Prostate gland (tissue), 2 donors: ENCODE results near the gene ACTL10.

ENCODE experiments used
- POLR2A ChIP-seq: fragments of 450-650 bp; IDR thresholded peaks from one replicate; pipeline ENCODE4 v1.6.1; 2016; ENCODE audit warnings: antibody characterized with exemption, mild to moderate bottlenecking
- TF ChIP-seq, protein P1 (sequence below), 4 experiments: fragments of 200-600 bp in 2 of 4; fragments of 450-650 bp in 2 of 4; sonication (generic) in 2 of 4; IDR thresholded peaks; 1 replicate in 3 of 4; 2 replicates in 1 of 4; pipeline ENCODE4 v1.5.1; 2016 to 2019; ENCODE audit warnings: antibody characterized with exemption in 4 of 4, mild to moderate bottlenecking in 2 of 4, moderate library complexity in 2 of 4

DNA sequence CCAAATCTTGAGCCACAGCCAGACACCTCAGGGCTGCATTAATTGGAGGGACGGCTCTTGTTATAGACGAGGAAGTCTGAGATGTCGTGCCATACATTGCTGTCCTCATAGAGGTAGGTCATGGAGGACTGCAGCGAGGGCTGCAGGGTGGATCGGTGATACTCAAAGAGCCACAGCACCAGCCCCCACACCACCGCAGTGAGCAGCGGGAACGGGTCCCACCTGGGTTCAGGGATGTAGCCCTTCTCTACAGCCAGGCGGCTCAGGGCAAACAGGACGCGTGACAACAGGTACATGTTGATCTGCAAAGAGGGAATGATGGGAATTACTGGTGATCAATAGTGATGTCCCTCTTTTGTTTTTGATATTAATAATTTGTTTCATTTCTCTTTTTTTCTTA is 40.9 kb downstream of the ACTL10 start:
- TF ChIP-seq, protein P1, sequence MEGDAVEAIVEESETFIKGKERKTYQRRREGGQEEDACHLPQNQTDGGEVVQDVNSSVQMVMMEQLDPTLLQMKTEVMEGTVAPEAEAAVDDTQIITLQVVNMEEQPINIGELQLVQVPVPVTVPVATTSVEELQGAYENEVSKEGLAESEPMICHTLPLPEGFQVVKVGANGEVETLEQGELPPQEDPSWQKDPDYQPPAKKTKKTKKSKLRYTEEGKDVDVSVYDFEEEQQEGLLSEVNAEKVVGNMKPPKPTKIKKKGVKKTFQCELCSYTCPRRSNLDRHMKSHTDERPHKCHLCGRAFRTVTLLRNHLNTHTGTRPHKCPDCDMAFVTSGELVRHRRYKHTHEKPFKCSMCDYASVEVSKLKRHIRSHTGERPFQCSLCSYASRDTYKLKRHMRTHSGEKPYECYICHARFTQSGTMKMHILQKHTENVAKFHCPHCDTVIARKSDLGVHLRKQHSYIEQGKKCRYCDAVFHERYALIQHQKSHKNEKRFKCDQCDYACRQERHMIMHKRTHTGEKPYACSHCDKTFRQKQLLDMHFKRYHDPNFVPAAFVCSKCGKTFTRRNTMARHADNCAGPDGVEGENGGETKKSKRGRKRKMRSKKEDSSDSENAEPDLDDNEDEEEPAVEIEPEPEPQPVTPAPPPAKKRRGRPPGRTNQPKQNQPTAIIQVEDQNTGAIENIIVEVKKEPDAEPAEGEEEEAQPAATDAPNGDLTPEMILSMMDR (IDR thresholded peaks at IDR 0.05): no peak
- no peak for TF ChIP-seq POLR2A
